ENCODE results near the gene SMAD2. TPM values are rescaled to one million over a fixed set of nuclear protein-coding genes. Genes with fewer than 3 reads are reported as not detected.

SMAD2 gene
- total RNA-seq, 1 experiment from 2014 or later: 129 TPM

GRCh38 chr18:47772374-47773248 is 157.8 kb downstream of the SMAD2 start:
- peak; percentile 82 for ATAC-seq
- Histone ChIP-seq H3K4me3 (ENCODE audit: low read depth in 2 of 2, low read length in 2 of 2) (no peak overlapping the region), H3K4me1 (ENCODE audit: control insufficient read depth, insufficient read depth, low read length) (no peaks in the 10 kb centered on the region), H3K27me3 (ENCODE audit: control insufficient read depth, insufficient read depth, low read length) (no peaks in the 10 kb centered on the region), H3K36me3 (ENCODE audit: control insufficient read depth, insufficient read depth, low read length) (no peaks in the 10 kb centered on the region), H3K9me3 (ENCODE audit: control insufficient read depth, insufficient read depth, low read depth, low read length) (no peaks in the 10 kb centered on the region), H3K27ac (ENCODE audit: low read length) (no peak overlapping the region)
- DNase-seq (ENCODE audit: low read depth, low spot score): peak; percentile 46
- no peak for TF ChIP-seq POLR2AphosphoS5 (IDR thresholded peaks at IDR 0.05; ENCODE audit: low read depth, low read length)
- TF ChIP-seq, protein P1, sequence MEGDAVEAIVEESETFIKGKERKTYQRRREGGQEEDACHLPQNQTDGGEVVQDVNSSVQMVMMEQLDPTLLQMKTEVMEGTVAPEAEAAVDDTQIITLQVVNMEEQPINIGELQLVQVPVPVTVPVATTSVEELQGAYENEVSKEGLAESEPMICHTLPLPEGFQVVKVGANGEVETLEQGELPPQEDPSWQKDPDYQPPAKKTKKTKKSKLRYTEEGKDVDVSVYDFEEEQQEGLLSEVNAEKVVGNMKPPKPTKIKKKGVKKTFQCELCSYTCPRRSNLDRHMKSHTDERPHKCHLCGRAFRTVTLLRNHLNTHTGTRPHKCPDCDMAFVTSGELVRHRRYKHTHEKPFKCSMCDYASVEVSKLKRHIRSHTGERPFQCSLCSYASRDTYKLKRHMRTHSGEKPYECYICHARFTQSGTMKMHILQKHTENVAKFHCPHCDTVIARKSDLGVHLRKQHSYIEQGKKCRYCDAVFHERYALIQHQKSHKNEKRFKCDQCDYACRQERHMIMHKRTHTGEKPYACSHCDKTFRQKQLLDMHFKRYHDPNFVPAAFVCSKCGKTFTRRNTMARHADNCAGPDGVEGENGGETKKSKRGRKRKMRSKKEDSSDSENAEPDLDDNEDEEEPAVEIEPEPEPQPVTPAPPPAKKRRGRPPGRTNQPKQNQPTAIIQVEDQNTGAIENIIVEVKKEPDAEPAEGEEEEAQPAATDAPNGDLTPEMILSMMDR (IDR thresholded peaks at IDR 0.05): peak; percentile 81
- no peak for TF ChIP-seq TCF7L2 (IDR thresholded peaks at IDR 0.05; ENCODE audit: low read depth, low read length)
- TF ChIP-seq SIN3A (IDR thresholded peaks at IDR 0.05; ENCODE audit: borderline replicate concordance, insufficient read depth, low read depth, low read length): no peak
- intact Hi-C loops (cut with micrococcal nuclease; ENCODE audit: unreplicated experiment) (loop anchor here (2.0 kb wide), 1 partner anchor 250 kb away; no protein-coding TSS in a partner anchor), in situ Hi-C loops (cut with HindIII; ENCODE audit: low pct_unique_long_range_greater_than_20kb, low sequenced_read_pairs) (no loop called here)
- BruUV-seq (replicated peaks): no TSS peak
- ChIA-PET CTCF (no interaction called here), POLR2A (no interaction called here)

GRCh38 chr18:47771922-47772321 is 158.5 kb downstream of the SMAD2 start:
- Histone ChIP-seq H3K9me3 (ENCODE audit: control insufficient read depth, insufficient read depth, low read depth, low read length) (no peaks in the 10 kb centered on the region), H3K27ac (ENCODE audit: low read length) (no peak overlapping the region), H3K36me3 (ENCODE audit: control insufficient read depth, insufficient read depth, low read length) (no peaks in the 10 kb centered on the region), H3K27me3 (ENCODE audit: control insufficient read depth, insufficient read depth, low read length) (no peaks in the 10 kb centered on the region), H3K4me3 (ENCODE audit: low read depth in 2 of 2, low read length in 2 of 2) (no peak overlapping the region), H3K4me1 (ENCODE audit: control insufficient read depth, insufficient read depth, low read length) (no peaks in the 10 kb centered on the region)
- no TSS peak for BruUV-seq (replicated peaks)
- TF ChIP-seq TCF7L2 (IDR thresholded peaks at IDR 0.05; ENCODE audit: low read depth, low read length): no peak
- no peak for TF ChIP-seq REST (IDR thresholded peaks at IDR 0.05; ENCODE audit: insufficient read depth in 1 of 2, low read depth in 2 of 2, low read length in 1 of 2)
- TF ChIP-seq SIN3A (IDR thresholded peaks at IDR 0.05; ENCODE audit: borderline replicate concordance, insufficient read depth, low read depth, low read length): no peak
- TF ChIP-seq POLR2AphosphoS5 (IDR thresholded peaks at IDR 0.05; ENCODE audit: low read depth, low read length): no peak
- TF ChIP-seq, protein P1 (IDR thresholded peaks at IDR 0.05): no peak
- no peak for ATAC-seq
- ChIA-PET CTCF (no interaction called here), POLR2A (no interaction called here)
- in situ Hi-C loops (cut with HindIII; ENCODE audit: low pct_unique_long_range_greater_than_20kb, low sequenced_read_pairs) (no loop called here), intact Hi-C loops (cut with micrococcal nuclease; ENCODE audit: unreplicated experiment) (loop anchor here (2.0 kb wide), 1 partner anchor 251 kb away; no protein-coding TSS in a partner anchor)
- no peak for DNase-seq (ENCODE audit: low read depth, low spot score)
